T-helper 2 cell treated with Interferon-gamma antibody and Interleukin-4, amounts not matched to agents 100 ng/mL and 5 ng/mL, for 36 hours (primary cell): ENCODE results near the gene CALHM2. TPM values are rescaled to one million over a fixed set of nuclear protein-coding genes. Genes with fewer than 3 reads are reported as not detected.

Experiments
- intact Hi-C: fragments of 100-400 bp; cut with micrococcal nuclease; formaldehyde crosslinking; loops from one replicate; pipeline ENCODE4 v1.15.1; 2023
- total RNA-seq: library from RNA; stranded (reverse); gene quantifications from 2 replicates; pipeline ENCODE4 v1.2.3, GENCODE V29; 2022

CALHM2 gene
- total RNA-seq, 1 donor from 2014 or later: 80.0 TPM

DNA sequence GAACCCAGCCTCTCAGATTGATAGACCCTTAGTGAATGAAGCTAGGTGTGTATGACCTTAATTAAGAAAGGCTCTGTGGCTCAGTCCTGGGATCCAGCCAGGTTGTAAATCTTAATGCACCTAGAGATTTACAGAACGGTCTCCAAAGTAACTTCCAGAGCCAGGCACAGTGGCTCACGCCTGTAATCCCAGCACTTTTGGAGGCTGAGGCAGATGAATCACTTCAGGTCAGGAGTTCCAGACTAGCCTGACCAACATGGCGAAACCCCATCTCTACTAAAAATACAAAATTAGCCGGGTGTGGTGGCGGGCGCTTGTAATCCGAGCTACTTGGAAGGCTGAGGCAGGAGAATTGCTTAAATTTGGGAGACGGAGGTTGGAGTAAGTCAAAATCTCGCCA lies 24.3 kb downstream of the CALHM2 start:
- intact Hi-C loops: no loop called here

DNA sequence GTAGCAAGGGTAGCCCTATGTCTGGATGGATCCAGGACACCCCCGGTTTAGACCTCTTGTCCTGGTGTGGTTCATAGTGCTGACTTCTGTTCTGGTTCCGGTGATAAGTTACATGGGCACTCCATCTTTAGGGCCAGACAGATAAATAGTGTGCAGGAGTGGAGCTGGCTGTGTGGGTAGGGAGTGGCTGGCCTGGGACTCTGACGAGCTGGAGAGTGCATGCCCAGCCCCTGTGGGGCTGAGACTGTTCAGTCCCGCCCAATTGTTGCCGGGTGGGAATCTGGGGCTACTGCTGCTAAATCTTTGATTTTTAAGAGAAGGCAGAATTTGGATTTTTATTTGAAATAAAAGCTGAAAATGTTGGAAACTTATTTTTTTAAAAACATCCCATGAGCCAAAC lies 28.4 kb downstream of the CALHM2 start:
- intact Hi-C loops: no loop called here

DNA sequence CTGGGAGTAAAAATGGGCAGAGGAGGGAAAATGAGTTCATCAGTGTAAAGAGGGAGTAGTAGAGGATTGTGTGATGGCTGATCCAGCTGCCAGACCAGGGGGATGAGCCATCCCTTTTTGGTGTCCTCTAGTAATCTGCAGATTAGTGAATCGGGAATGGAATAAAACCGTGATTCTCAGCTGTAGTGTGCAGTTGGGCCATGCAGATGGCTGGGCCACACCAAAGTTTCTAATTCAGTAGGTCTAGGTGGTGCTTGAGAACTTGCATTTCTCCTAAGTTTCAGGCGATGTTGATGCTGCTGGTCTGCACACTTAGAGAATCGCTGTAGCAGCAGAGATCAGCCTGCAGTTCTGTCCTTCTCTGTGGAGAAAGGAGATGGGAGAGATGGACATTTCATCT lies 33.1 kb downstream of the CALHM2 start:
- intact Hi-C loops: no loop called here

DNA sequence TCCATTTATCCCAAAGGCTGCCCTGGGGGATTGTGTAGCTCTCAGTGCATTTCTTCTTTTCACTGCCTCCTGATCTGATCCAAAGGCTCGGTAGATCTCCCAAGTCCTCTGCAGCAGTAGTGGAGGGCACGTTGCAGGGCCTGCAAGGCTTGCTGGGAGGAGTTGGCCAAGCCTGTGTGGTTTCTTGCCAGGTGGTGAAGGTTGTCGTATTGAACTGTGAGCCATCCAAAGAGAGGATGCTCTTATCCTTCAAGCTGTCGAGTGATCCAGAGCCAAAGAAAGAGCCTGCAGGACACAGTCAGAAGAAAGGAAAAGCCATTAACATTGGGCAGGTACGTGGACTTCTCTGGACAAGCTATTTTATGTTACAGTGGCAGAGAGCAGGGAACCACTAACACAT lies 34.6 kb downstream of the CALHM2 start:
- intact Hi-C loops: loop anchor here (1.0 kb wide), 1 partner anchor 68 kb away; no protein-coding TSS in a partner anchor

DNA sequence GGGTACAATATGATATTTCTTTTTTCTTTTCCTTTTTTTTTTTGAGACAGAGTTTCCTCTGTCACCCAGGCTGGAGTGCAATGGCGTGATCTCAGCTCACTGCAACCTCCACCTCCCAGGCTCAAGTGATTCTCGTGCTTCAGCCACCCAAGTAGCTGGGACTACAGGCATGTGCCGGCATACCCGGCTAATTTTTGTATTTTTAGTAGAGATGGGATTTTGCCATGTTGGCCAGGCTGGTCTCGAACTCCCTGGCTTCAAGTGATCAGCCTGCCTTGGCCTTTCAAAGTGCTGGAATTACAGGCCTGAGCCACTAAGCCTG lies 35.1 kb downstream of the CALHM2 start:
- intact Hi-C loops: loop anchor here (1.0 kb wide), 1 partner anchor 68 kb away; no protein-coding TSS in a partner anchor

DNA sequence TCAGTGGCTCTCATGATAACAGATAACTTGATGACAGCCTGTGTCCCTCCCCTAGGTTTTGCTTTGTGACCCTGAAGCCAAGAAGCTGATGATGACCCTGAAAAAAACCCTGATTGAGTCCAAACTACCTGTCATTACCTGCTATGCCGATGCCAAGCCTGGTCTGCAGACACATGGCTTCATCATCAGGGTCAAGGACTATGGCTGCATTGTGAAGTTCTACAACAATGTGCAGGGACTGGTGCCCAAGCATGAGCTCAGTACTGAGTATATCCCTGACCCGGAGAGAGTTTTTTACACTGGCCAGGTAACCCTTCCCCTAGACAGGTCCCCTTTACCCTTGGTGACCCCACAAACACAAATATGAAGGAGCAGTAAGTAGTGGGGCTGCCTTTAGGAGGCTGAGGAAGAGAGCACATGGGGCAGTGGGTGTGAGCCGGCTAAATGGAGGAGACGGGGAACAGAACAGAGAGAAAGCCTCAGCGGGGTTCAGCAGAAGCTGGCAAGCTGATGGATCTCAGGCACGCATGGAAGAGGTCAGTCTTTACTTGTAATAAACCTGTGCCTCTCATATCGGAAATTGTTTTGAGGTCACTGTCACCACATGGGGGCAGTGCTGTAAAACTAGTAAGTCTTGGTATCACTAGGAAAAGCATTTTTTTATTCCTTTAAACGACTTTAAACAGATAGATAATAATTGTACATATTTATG lies 35.6 kb downstream of the CALHM2 start:
- intact Hi-C loops: loop anchor here (1.0 kb wide), 1 partner anchor 69 kb away; no protein-coding TSS in a partner anchor

DNA sequence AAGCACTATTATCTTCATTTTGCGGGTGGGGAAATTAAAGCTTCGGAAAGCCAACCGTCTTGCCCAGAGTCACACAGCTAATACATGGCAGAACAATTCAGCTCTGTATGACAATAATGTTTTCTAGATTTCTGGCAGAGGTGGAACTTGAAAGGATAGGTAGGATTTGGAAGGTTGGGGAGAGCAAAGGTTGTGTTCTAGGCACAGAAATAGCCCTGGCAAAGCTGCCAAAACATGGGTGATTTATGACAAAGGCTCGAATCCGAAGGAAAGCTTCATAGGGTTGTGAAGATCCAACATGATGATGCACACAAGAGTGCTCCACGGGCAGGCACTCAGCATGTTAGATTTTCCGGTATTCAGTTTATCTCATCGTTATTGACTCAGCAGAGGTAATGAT lies 36.6 kb downstream of the CALHM2 start:
- intact Hi-C loops: no loop called here

DNA sequence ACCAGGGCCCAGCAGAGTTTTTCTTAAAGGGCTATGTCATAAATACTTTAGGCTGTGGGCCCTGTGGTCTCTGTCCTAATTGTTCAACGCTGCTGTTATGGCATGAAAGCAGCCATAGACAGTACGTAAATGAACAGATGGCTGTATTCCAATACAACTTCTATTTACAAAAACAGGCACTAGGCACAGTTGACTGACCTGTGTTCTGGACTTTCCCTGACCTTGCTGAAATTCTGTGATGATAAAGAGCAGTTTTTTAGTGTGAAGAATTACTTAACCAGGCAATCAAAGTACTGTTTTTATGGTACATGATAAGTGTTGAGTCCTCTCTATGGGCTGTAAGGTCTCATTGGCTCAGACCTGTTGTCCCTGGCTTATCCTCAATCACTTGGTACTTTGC lies 38.6 kb downstream of the CALHM2 start:
- intact Hi-C loops: no loop called here

DNA sequence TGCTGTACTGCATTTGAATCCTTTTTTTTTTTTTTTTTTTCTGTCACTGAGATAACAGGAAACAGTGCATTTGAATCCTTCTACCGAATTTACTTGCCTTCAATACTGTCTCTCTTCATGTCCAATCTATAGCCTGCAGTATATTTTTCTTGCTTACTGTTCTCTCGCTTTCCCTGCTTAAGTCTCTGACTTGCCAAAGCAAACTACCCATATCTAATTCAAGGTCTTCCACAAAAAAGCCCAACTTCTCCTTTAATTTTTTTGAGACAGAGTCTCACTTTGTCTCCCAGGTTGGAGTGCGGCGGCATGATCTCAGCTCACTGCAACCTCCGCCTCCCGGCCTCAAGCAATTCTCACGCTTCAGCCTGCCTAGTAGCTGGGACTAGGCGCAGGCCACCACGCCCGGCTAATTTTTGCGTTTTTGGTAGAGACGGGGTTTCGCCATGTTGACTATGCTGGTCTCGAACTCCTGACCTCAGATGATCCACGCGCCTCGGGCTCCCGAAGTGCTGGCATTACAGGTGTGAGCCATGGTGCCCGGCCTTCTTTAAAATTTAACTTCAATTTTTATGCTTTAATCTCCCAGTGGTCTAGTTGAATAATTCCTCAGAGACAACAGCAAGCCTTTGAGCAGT lies 54.9 kb downstream of the CALHM2 start:
- intact Hi-C loops: loop anchor here (5.0 kb wide), 1 partner anchor 55 kb away; the partner anchor contains the start of gene CALHM2

DNA sequence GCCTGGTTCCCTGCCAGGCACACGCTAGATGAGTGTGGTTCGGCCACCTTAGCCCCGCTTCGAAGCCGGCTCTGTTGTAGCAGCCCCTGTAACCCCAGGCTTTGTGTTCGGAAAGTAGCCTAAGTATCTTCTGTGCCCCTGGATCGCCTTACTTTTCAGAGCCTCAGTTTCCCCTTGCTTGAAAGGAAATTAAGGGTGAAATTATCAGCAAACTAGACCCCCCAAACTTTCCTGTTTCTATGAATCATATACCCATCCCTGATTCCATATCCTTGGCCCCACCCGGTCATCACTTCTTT lies 55.4 kb downstream of the CALHM2 start:
- intact Hi-C loops: loop anchor here (1.0 to 5.0 kb wide), 5 partner anchors 28 to 478 kb away; partner anchors contain the start of genes CALHM2, CNNM2 and PCGF6

Other genes with a start within 250 kb of the CALHM2 start
- not detected in 2 replicates for gene RPEL1, start 206.5 kb downstream of the CALHM2 start, total RNA-seq
- 0.25 and 0.27 TPM in 2 replicates for gene INA, start 175.2 kb downstream of the CALHM2 start, total RNA-seq
- gene PCGF6, start 101.2 kb downstream of the CALHM2 start, total RNA-seq: 12.6 and 13.6 TPM in 2 replicates
- gene TAF5, start 84.4 kb downstream of the CALHM2 start, total RNA-seq: 10.3 and 11.2 TPM in 2 replicates
- 318 and 323 TPM in 2 replicates for gene ATP5MK, start 55.9 kb downstream of the CALHM2 start, total RNA-seq
- gene PDCD11, start 55.7 kb downstream of the CALHM2 start, total RNA-seq: 56.0 and 60.1 TPM in 2 replicates
- gene CALHM1, start 6.5 kb upstream of the CALHM2 start, total RNA-seq: 0.25 and 0.27 TPM in 2 replicates
- 0.14 TPM in 1 of 2 replicates, not detected in the other for gene CALHM3, start 26.9 kb upstream of the CALHM2 start, total RNA-seq
- gene NEURL1, start 41.3 kb upstream of the CALHM2 start, total RNA-seq: 1.5 TPM in 2 replicates